Measurements from ENCODE around the gene ITPR2. TPM values are rescaled to one million over a fixed set of nuclear protein-coding genes. Genes with fewer than 3 reads are reported as not detected.
"Not testable (repeated sequence)": the region's sequence is repeated elsewhere in the genome, so short reads cannot be mapped to it uniquely, and the experiment has no call there.

Gene ITPR2
- total RNA-seq, 1 donor from 2014 or later: 77.9 TPM

DNA sequence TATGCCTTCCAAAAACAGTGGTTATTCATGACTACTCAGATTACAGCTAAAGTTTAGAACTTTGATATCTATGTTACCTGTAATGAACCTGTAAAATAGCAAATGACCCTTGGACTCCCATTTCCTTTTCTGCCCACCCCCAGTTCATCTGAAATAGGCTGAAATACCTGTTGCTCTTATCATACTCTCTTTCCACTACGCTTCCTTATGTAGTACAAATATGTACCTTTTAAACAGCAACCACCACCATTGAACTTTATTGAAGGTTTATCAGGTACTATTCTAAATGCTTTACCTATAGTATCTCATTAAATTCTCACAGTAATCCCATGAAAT lies 398.0 kb downstream of the ITPR2 start:
- DNase-seq: no peak
- peaks cover 3% of the 10 kb centered on the region for H3K36me3 Mint-ChIP-seq (ENCODE audit: unreplicated experiment)
- H3K27me3 Mint-ChIP-seq (ENCODE audit: unreplicated experiment): peaks cover 5% of the 10 kb centered on the region
- TF ChIP-seq, protein P1, sequence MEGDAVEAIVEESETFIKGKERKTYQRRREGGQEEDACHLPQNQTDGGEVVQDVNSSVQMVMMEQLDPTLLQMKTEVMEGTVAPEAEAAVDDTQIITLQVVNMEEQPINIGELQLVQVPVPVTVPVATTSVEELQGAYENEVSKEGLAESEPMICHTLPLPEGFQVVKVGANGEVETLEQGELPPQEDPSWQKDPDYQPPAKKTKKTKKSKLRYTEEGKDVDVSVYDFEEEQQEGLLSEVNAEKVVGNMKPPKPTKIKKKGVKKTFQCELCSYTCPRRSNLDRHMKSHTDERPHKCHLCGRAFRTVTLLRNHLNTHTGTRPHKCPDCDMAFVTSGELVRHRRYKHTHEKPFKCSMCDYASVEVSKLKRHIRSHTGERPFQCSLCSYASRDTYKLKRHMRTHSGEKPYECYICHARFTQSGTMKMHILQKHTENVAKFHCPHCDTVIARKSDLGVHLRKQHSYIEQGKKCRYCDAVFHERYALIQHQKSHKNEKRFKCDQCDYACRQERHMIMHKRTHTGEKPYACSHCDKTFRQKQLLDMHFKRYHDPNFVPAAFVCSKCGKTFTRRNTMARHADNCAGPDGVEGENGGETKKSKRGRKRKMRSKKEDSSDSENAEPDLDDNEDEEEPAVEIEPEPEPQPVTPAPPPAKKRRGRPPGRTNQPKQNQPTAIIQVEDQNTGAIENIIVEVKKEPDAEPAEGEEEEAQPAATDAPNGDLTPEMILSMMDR (IDR thresholded peaks at IDR 0.05; ENCODE audit: partially characterized antibody, unreplicated experiment): no peak
- no peak overlapping the region for H3K4me3 Mint-ChIP-seq (ENCODE audit: unreplicated experiment)
- no peak overlapping the region for H3K27ac Mint-ChIP-seq (ENCODE audit: unreplicated experiment)
- H3K9me3 Mint-ChIP-seq (ENCODE audit: unreplicated experiment): peaks cover 2% of the 10 kb centered on the region
- H3K4me1 Mint-ChIP-seq (ENCODE audit: low read depth, unreplicated experiment): peaks cover 3% of the 10 kb centered on the region

DNA sequence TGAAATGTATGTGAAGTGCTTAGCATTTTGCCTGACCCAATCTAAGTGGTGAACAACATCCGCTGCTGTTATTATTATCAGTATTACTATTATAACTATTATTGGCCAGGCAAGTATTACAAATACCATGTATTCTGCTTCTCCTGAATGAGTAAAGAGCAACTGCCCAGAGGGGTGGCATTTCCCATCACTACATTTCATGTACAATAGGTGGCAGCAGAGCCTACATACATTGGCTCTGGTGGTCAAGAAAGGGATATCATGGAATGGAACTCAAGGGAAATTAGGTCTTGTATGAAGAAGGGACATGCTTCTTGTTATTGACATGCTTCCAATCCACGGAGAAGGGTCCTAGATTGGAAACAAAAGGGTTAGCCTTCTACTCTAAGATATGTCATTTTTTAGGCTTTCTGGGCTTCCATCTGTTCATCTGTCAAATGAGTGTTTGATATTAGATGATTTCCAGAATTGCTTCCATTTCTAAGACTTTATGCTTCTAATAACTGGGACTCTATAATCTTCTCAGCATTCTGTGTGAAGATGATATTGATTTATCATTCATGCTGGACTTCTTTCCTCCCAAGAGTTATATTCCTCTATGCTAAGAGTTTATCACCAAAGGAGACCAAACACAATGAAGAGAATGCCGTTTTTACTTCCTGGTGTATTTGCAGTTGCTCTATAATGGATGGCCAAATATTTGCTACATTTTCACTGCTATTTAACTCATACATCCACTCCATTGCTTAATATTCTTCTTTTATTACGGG lies 398.5 kb downstream of the ITPR2 start:
- Mint-ChIP-seq H3K27me3 (ENCODE audit: unreplicated experiment) (peaks cover 5% of the 10 kb centered on the region), H3K4me1 (ENCODE audit: low read depth, unreplicated experiment) (peaks cover 3% of the 10 kb centered on the region), H3K4me3 (ENCODE audit: unreplicated experiment) (no peak overlapping the region), H3K27ac (ENCODE audit: unreplicated experiment) (no peak overlapping the region), H3K9me3 (ENCODE audit: unreplicated experiment) (peaks cover 2% of the 10 kb centered on the region), H3K36me3 (ENCODE audit: unreplicated experiment) (peaks cover 3% of the 10 kb centered on the region)
- peak; percentile 34 for DNase-seq
- TF ChIP-seq, protein P1 (IDR thresholded peaks at IDR 0.05; ENCODE audit: partially characterized antibody, unreplicated experiment): peak; percentile 84

DNA sequence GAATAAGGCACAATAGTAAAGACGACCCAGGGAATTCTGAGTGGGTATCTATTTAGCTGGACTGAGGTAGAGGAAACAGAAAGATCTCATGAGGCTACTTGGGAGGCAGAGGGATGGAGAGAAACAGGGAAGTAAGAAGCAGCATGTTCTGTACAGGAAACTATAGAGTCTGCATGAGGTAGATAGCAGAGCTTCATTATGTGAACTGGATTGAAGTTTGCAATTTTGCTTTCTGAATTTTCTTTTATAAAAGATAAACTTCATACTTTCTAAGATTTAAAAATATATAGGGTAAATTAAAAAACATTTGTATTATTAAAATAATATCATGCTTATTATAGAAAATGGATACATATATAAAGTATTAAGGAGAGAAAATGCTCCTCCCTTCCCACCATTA lies 399.3 kb downstream of the ITPR2 start:
- not testable (repeated sequence) for H3K4me1 Mint-ChIP-seq (ENCODE audit: low read depth, unreplicated experiment); H3K9me3 Mint-ChIP-seq (ENCODE audit: unreplicated experiment); H3K4me3 Mint-ChIP-seq (ENCODE audit: unreplicated experiment); H3K27ac Mint-ChIP-seq (ENCODE audit: unreplicated experiment); DNase-seq; H3K27me3 Mint-ChIP-seq (ENCODE audit: unreplicated experiment); H3K36me3 Mint-ChIP-seq (ENCODE audit: unreplicated experiment)

DNA sequence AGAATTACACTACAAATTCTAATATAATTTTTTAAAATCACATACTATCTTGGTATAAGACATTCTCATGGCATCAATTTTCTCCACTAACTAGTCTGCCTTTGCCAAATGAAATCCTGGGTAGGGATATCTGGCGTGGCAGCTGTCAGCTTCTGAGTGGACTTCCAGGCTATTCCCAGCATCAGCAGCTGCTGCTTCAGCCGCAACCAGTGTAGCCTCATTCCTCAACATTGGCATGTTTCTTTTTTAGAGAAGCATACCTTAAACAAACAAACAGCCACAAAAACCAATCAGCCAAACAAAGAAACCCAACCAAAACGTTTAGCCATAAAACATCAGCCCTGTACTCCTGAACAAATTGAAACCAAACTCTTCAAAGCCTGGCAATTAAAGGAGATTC lies 401.8 kb downstream of the ITPR2 start:
- no peak overlapping the region for H3K27ac Mint-ChIP-seq (ENCODE audit: unreplicated experiment)
- H3K36me3 Mint-ChIP-seq (ENCODE audit: unreplicated experiment): no peaks in the 10 kb centered on the region
- H3K4me1 Mint-ChIP-seq (ENCODE audit: low read depth, unreplicated experiment): peaks cover 3% of the 10 kb centered on the region
- no peak overlapping the region for H3K4me3 Mint-ChIP-seq (ENCODE audit: unreplicated experiment)
- DNase-seq: no peak
- H3K9me3 Mint-ChIP-seq (ENCODE audit: unreplicated experiment): peaks cover 2% of the 10 kb centered on the region
- TF ChIP-seq, protein P1 (IDR thresholded peaks at IDR 0.05; ENCODE audit: partially characterized antibody, unreplicated experiment): no peak
- H3K27me3 Mint-ChIP-seq (ENCODE audit: unreplicated experiment): peaks cover 5% of the 10 kb centered on the region

DNA sequence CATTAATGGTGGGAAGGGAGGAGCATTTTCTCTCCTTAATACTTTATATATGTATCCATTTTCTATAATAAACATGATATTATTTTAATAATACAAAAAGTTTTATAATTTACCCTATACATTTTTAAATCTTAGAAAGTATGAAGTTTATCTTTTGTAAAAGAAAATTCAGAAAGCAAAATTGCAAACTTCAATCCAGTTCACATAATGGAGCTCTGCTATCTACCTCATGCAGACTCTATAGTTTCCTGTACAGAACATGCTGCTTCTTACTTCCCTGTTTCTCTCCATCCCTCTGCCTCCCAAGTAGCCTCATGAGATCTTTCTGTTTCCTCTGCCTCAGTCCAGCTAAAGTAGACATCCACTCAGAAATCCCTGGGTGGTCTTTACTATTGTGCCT lies 402.4 kb downstream of the ITPR2 start:
- H3K27me3 Mint-ChIP-seq (ENCODE audit: unreplicated experiment); H3K36me3 Mint-ChIP-seq (ENCODE audit: unreplicated experiment); H3K4me1 Mint-ChIP-seq (ENCODE audit: low read depth, unreplicated experiment); H3K9me3 Mint-ChIP-seq (ENCODE audit: unreplicated experiment); DNase-seq; H3K4me3 Mint-ChIP-seq (ENCODE audit: unreplicated experiment); H3K27ac Mint-ChIP-seq (ENCODE audit: unreplicated experiment): not testable (repeated sequence)

DNA sequence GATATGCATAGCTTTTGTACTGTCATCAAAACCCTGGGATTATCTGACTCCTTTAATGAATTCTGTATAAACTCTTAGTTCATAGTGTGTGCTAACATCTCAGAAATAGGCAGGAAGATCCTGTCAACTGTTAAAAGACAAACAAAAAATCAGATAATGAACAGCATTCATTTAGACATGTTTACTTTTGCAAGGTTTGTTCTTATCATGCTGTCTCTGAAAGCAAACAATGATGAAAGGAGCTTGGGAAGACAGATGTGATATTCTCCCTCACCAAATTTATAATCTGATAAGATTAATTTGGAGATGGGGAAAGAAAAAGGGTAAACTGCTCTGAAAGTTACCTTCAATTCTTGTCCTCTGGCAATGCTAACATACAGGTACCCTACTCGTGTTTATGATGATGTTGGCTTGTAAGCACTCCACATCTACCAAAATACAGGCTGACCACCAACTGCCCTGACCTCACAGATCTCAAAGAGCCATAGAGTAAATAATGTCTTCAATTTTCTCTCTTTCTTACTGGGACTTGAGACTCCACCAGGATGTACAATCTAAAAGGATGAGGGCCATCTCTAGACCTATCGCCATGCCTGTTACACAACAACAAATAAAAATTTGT lies 403.8 kb downstream of the ITPR2 start:
- no peaks in the 10 kb centered on the region for H3K36me3 Mint-ChIP-seq (ENCODE audit: unreplicated experiment)
- peaks cover 8% of the 10 kb centered on the region for H3K4me1 Mint-ChIP-seq (ENCODE audit: low read depth, unreplicated experiment)
- no peak overlapping the region for H3K27ac Mint-ChIP-seq (ENCODE audit: unreplicated experiment)
- DNase-seq: no peak
- TF ChIP-seq, protein P1 (IDR thresholded peaks at IDR 0.05; ENCODE audit: partially characterized antibody, unreplicated experiment): no peak
- H3K4me3 Mint-ChIP-seq (ENCODE audit: unreplicated experiment): no peak overlapping the region
- no peaks in the 10 kb centered on the region for H3K27me3 Mint-ChIP-seq (ENCODE audit: unreplicated experiment)
- peaks cover 2% of the 10 kb centered on the region for H3K9me3 Mint-ChIP-seq (ENCODE audit: unreplicated experiment)

Data from glutamatergic neuron (in vitro differentiated cells).